WTC11 (cell line): ENCODE measurements around the gene PRKACA. TPM values are rescaled to one million over a fixed set of nuclear protein-coding genes. Genes with fewer than 3 reads are reported as not detected.

ENCODE experiments used
- ATAC-seq: fragments of 200-7000 bp; cut with Tn5 transposase; 2 replicates; pipeline ENCODE4 v1.10.0; 2021; ENCODE audit warnings: mild to moderate bottlenecking, moderate library complexity
- CTCF ChIA-PET: fragments of 300-600 bp; sonication (Branson Sonifier 250); formaldehyde crosslinking; loops from one replicate; lab custom pipeline; 2021; ENCODE audit warnings: antibody characterized with exemption; lab: Charles Lee
- POLR2A ChIA-PET: fragments of 350-600 bp; sonication (Branson Sonifier 250); formaldehyde crosslinking; loops from one replicate; lab custom pipeline; 2021; ENCODE audit warnings: antibody characterized with exemption; lab: Charles Lee
- DNase-seq: peaks from one replicate; pipeline ENCODE4 v3.0.0; 2021; ENCODE audit warnings: low spot score
- H3K27ac Mint-ChIP-seq: 2 replicates; pipeline ENCODE4 v1.8.0; 2021; ENCODE audit warnings: mixed read lengths
- H3K27me3 Mint-ChIP-seq: 2 replicates; pipeline ENCODE4 v1.8.0; 2021; ENCODE audit warnings: low read depth, mild to moderate bottlenecking, moderate library complexity, mixed read lengths
- H3K36me3 Mint-ChIP-seq: 2 replicates; pipeline ENCODE4 v1.8.0; 2021; ENCODE audit warnings: mixed read lengths
- H3K4me1 Mint-ChIP-seq: 2 replicates; pipeline ENCODE4 v1.8.0; 2022; ENCODE audit warnings: mixed read lengths
- H3K4me3 Mint-ChIP-seq: 2 replicates; pipeline ENCODE4 v1.8.0; 2021; ENCODE audit warnings: mild to moderate bottlenecking, moderate library complexity, mixed read lengths
- H3K9me3 Mint-ChIP-seq: 2 replicates; pipeline ENCODE4 v1.8.0; 2021; ENCODE audit warnings: mixed read lengths
- ATF6 ChIP-seq: sonication (generic); formaldehyde crosslinking; IDR thresholded peaks from 2 replicates; pipeline ENCODE4 v1.8.1; 2023; ENCODE audit warnings: mild to moderate bottlenecking, missing genetic modification reagents
- GABPB1 ChIP-seq: sonication (generic); formaldehyde crosslinking; IDR thresholded peaks from 2 replicates; pipeline ENCODE4 v1.8.1; 2023; ENCODE audit warnings: mild to moderate bottlenecking, missing genetic modification reagents
- NFATC4 ChIP-seq: fragments of 250-450 bp; sonication (Bioruptor Pico); IDR thresholded peaks from 2 replicates; pipeline ENCODE4 v1.9.0; 2021; ENCODE audit warnings: mild to moderate bottlenecking
- PREB ChIP-seq: sonication (generic); formaldehyde crosslinking; IDR thresholded peaks from 2 replicates; pipeline ENCODE4 v1.8.1; 2022; ENCODE audit warnings: mild to moderate bottlenecking, missing genetic modification reagents, moderate library complexity, borderline replicate concordance
- RELA ChIP-seq: sonication (generic); formaldehyde crosslinking; IDR thresholded peaks from 2 replicates; pipeline ENCODE4 v1.8.1; 2022; ENCODE audit warnings: missing genetic modification reagents, mild to moderate bottlenecking, borderline replicate concordance
- SMAD3 ChIP-seq: sonication (generic); formaldehyde crosslinking; IDR thresholded peaks from 2 replicates; pipeline ENCODE4 v1.8.0; 2022; ENCODE audit warnings: missing genetic modification reagents, mild to moderate bottlenecking, borderline replicate concordance
- STAT6 ChIP-seq: sonication (generic); formaldehyde crosslinking; conservative IDR thresholded peaks from 2 replicates; pipeline ENCODE4 v1.8.1; 2023; ENCODE audit warnings: mild to moderate bottlenecking, low read depth, missing genetic modification reagents, moderate library complexity
- TEAD1 ChIP-seq: sonication (generic); formaldehyde crosslinking; IDR thresholded peaks from 2 replicates; pipeline ENCODE4 v1.8.0; 2022; ENCODE audit warnings: mild to moderate bottlenecking, missing genetic modification reagents
- ZNF121 ChIP-seq: sonication (generic); formaldehyde crosslinking; IDR thresholded peaks from 2 replicates; pipeline ENCODE4 v1.8.0; 2023; ENCODE audit warnings: missing genetic modification reagents
- ZNF281 ChIP-seq: sonication (generic); formaldehyde crosslinking; IDR thresholded peaks from 2 replicates; pipeline ENCODE4 v1.8.0; 2023; ENCODE audit warnings: mild to moderate bottlenecking, missing genetic modification reagents
- ZNF425 ChIP-seq: fragments of 250-450 bp; sonication (Bioruptor Pico); conservative IDR thresholded peaks from 2 replicates; pipeline ENCODE4 v1.9.0; 2021; ENCODE audit warnings: mild to moderate bottlenecking
- total RNA-seq: library from RNA; stranded (reverse); gene quantifications from 3 replicates; pipeline ENCODE4 v1.2.3, GENCODE V29; 2021
- TF ChIP-seq, protein P1 (sequence below): fragments of 200-600 bp; IDR thresholded peaks from 2 replicates; pipeline ENCODE4 v1.8.0; 2022; ENCODE audit warnings: antibody characterized with exemption
- TF ChIP-seq, protein P2 (sequence below): fragments of 250-450 bp; sonication (Bioruptor Pico); IDR thresholded peaks from 2 replicates; pipeline ENCODE4 v1.9.0; 2021; ENCODE audit warnings: mild to moderate bottlenecking

PRKACA gene
- total RNA-seq, 1 experiment from 2014 or later, result 37.8 TPM

GRCh38 chr19:14101003-14101545, 16.5 kb downstream of the PRKACA start (continued):
- no peak for TF ChIP-seq SMAD3
- TF ChIP-seq TEAD1, result no peak

- ChIA-PET POLR2A (no interaction called here), CTCF (interaction anchor here (1.1 kb wide), 1 partner anchor 26 kb away, joined by 3 read pairs; the partner anchor contains the start of gene MISP3)
- H3K27me3 Mint-ChIP-seq, result peaks cover 19% of the 10 kb centered on the region
- H3K36me3 Mint-ChIP-seq, result peaks cover 12% of the 10 kb centered on the region
- no peak overlapping the region for H3K27ac Mint-ChIP-seq
- ATAC-seq (peak; percentile 69), DNase-seq (peak; percentile 53)
- no peak for TF ChIP-seq STAT6
- TF ChIP-seq, protein P1, sequence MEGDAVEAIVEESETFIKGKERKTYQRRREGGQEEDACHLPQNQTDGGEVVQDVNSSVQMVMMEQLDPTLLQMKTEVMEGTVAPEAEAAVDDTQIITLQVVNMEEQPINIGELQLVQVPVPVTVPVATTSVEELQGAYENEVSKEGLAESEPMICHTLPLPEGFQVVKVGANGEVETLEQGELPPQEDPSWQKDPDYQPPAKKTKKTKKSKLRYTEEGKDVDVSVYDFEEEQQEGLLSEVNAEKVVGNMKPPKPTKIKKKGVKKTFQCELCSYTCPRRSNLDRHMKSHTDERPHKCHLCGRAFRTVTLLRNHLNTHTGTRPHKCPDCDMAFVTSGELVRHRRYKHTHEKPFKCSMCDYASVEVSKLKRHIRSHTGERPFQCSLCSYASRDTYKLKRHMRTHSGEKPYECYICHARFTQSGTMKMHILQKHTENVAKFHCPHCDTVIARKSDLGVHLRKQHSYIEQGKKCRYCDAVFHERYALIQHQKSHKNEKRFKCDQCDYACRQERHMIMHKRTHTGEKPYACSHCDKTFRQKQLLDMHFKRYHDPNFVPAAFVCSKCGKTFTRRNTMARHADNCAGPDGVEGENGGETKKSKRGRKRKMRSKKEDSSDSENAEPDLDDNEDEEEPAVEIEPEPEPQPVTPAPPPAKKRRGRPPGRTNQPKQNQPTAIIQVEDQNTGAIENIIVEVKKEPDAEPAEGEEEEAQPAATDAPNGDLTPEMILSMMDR, result 0 out of 2 replicates have a peak, but pooled peaks have one; percentile 6
- no peak overlapping the region for H3K4me3 Mint-ChIP-seq
- H3K9me3 Mint-ChIP-seq, result peaks cover 13% of the 10 kb centered on the region
- no peaks in the 10 kb centered on the region for H3K4me1 Mint-ChIP-seq
Measured at GRCh38 chr19:14097532-14098151, 19.9 kb downstream of the PRKACA start.

DNA sequence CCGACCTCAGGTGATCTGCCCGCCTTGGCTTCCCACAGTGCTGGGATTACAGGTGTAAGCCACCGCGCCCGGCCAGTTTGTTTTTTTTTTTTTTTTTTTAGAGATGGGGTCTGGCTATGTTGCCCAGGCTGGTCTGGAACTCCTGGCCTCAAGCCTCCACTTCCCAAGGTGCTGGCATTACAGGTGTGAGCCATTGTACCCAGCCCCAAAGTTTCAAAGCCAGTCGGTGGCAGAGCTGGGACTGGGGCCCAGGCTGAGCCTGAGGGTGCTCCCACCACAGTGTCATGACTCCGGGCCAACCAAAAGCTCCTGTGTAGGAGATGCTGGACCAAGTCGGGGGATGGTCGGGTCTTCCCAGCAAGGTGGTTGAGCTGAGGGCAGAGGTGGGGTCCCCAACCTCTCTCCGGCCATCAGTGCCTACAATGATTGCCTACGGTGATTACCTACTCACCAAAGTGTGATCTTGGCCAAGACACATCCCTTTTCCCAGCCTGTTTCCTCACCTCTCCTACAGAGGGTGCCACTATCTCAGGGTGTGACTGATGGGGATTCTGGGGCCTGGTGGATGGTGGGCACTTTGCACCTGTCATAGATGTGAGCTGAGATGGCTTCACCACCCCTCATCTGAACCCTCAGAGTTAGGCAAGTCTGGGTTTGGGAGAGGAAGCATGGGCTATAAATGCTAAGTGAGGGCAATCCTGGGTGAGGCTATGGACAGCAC, 21.1 kb downstream of the PRKACA start:
- Mint-ChIP-seq H3K9me3 (peaks cover 13% of the 10 kb centered on the region), H3K4me1 (peaks cover 8% of the 10 kb centered on the region), H3K4me3 (no peak overlapping the region), H3K27me3 (peaks cover 22% of the 10 kb centered on the region), H3K36me3 (peaks cover 12% of the 10 kb centered on the region), H3K27ac (peak overlapping the region; percentile 9; the same call in 1 of the 2 replicates)
- ATAC-seq (peak; percentile 66), DNase-seq (no peak)
- CTCF ChIA-PET, result interaction anchor here (0.6 to 2.2 kb wide), 9 partner anchors 11 to 391 kb away, joined by 3 to 19 read pairs (median 5); partner anchors contain the start of genes ASF1B and PRKACA
- TF ChIP-seq NFATC4 (CRISPR knock-in tag) (no peak), ZNF121 (peak; percentile 78)
- POLR2A ChIA-PET, result no interaction called here

DNA sequence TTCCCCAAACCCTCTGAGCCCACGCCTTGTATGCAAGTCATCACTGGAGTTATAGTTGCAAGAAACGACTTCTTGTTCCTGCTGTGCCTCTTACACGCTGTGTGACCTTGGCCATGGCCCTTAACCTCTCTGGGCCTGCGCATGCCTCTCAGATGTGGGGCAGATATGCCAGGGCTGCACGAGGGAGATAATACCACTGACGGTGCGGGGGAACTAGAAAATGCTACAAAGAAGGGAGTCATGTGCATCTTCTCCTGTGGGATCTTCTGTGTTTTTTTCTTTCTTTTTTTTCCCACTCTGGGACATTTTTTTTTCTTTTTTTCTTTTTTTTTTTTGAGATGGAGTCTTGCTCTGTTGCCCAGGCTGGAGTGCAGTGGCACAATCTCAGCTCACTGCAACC, 22.7 kb downstream of the PRKACA start:
- Mint-ChIP-seq H3K36me3 (peaks cover 12% of the 10 kb centered on the region), H3K4me1 (peaks cover 9% of the 10 kb centered on the region), H3K27me3 (peaks cover 22% of the 10 kb centered on the region), H3K27ac (0 out of 2 replicates have a peak overlapping the region, but pooled peaks have one; percentile 45), H3K4me3 (no peak overlapping the region), H3K9me3 (peaks cover 13% of the 10 kb centered on the region)
- DNase-seq (no peak), ATAC-seq (no peak)
- ChIA-PET CTCF (interaction anchor here (1.7 to 2.2 kb wide), 2 partner anchors 20 to 42 kb away, joined by 6 to 19 read pairs; partner anchors contain the start of gene ASF1B), POLR2A (no interaction called here)
- TF ChIP-seq GABPB1 (CRISPR knock-in tag) (no peak), ZNF425 (CRISPR knock-in tag) (no peak), ATF6 (CRISPR knock-in tag) (no peak), ZNF281 (CRISPR knock-in tag) (no peak), PREB (CRISPR knock-in tag) (no peak), RELA (CRISPR knock-in tag) (no peak)
- TF ChIP-seq, protein P2, sequence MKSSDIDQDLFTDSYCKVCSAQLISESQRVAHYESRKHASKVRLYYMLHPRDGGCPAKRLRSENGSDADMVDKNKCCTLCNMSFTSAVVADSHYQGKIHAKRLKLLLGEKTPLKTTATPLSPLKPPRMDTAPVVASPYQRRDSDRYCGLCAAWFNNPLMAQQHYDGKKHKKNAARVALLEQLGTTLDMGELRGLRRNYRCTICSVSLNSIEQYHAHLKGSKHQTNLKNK (CRISPR knock-in tag), result no peak
